ENCODE results near the gene CNTN4. TPM values are rescaled to one million over a fixed set of nuclear protein-coding genes. Genes with fewer than 3 reads are reported as not detected.

The CNTN4 gene
- total and polyA plus RNA-seq, 10 donors, result 0.20 to 4.3 (median 1.5) TPM

- H3K27ac ChIP-seq, result no peak overlapping the region
- H3K9me3 ChIP-seq, result no peaks in the 10 kb centered on the region
- no peaks in the 10 kb centered on the region for H3K4me1 ChIP-seq
- DNase-seq, result no peak
- H3K36me3 ChIP-seq, result no peaks in the 10 kb centered on the region
- TF ChIP-seq POLR2AphosphoS5 (IDR thresholded peaks at IDR 0.05) (no peak), POLR2A (IDR thresholded peaks at IDR 0.05) (no peak)
- TF ChIP-seq, protein P1, sequence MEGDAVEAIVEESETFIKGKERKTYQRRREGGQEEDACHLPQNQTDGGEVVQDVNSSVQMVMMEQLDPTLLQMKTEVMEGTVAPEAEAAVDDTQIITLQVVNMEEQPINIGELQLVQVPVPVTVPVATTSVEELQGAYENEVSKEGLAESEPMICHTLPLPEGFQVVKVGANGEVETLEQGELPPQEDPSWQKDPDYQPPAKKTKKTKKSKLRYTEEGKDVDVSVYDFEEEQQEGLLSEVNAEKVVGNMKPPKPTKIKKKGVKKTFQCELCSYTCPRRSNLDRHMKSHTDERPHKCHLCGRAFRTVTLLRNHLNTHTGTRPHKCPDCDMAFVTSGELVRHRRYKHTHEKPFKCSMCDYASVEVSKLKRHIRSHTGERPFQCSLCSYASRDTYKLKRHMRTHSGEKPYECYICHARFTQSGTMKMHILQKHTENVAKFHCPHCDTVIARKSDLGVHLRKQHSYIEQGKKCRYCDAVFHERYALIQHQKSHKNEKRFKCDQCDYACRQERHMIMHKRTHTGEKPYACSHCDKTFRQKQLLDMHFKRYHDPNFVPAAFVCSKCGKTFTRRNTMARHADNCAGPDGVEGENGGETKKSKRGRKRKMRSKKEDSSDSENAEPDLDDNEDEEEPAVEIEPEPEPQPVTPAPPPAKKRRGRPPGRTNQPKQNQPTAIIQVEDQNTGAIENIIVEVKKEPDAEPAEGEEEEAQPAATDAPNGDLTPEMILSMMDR (IDR thresholded peaks at IDR 0.05 in 8 of 11, conservative IDR thresholded peaks at IDR 0.05 in 3 of 11), result no peak
- 68 to 84% (median 75%) methylated on average over 3 of the region's 3 CpGs for WGBS, 5 donors
- no peak overlapping the region for H3K4me3 ChIP-seq
- H3K27me3 ChIP-seq (replicated peaks in 1 of 7), result no peaks in the 10 kb centered on the region
- intact Hi-C loops (cut with DNase I; ENCODE audit: low total_unique reads), result no loop called here
These were observed 741.2 kb downstream of the CNTN4 start for GRCh38 chr3:2839876-2840275.

- no peaks in the 10 kb centered on the region for H3K4me1 ChIP-seq
- WGBS, 5 donors, result 37 to 67% (median 57%) methylated on average over 3 of the region's 3 CpGs
- intact Hi-C loops (cut with DNase I; ENCODE audit: low total_unique reads), result no loop called here
- no peaks in the 10 kb centered on the region for H3K27me3 ChIP-seq (replicated peaks in 1 of 7)
- H3K9me3 ChIP-seq, result peaks cover 0 to 4% (median 0%) of the 10 kb centered on the region in 8 donors
- H3K36me3 ChIP-seq, result no peaks in the 10 kb centered on the region
- TF ChIP-seq POLR2A (IDR thresholded peaks at IDR 0.05) (no peak), POLR2AphosphoS5 (IDR thresholded peaks at IDR 0.05) (no peak)
- TF ChIP-seq, protein P1 (IDR thresholded peaks at IDR 0.05 in 8 of 11, conservative IDR thresholded peaks at IDR 0.05 in 3 of 11), result no peak
- no peak for DNase-seq
- H3K27ac ChIP-seq, result no peak overlapping the region
- no peak overlapping the region for H3K4me3 ChIP-seq
These were observed 748.6 kb downstream of the CNTN4 start for GRCh38 chr3:2847062-2847841.

DNA sequence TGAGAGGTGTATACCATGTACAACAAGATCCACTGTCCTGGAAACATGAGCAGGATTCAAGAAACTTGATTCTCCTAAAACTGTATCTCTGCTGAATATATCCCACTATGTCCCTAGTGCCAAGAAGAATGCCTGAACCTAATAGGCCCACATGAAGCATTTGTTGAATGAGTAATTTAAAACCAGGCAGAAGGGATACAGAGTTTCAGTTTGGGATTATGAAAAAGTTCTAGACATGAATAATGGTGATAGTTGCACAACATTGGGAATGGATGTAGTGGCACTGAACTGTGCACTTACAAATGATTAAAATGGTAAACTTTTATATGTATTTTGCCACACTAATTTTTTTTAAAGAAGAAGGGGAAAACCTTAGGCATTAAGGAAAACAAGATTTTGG, 750.4 kb downstream of the CNTN4 start:
- H3K4me3 ChIP-seq, result no peak overlapping the region
- TF ChIP-seq POLR2A (IDR thresholded peaks at IDR 0.05) (no peak), POLR2AphosphoS5 (IDR thresholded peaks at IDR 0.05) (no peak)
- TF ChIP-seq, protein P1 (IDR thresholded peaks at IDR 0.05 in 8 of 11, conservative IDR thresholded peaks at IDR 0.05 in 3 of 11), result no peak
- DNase-seq, result no peak

DNA sequence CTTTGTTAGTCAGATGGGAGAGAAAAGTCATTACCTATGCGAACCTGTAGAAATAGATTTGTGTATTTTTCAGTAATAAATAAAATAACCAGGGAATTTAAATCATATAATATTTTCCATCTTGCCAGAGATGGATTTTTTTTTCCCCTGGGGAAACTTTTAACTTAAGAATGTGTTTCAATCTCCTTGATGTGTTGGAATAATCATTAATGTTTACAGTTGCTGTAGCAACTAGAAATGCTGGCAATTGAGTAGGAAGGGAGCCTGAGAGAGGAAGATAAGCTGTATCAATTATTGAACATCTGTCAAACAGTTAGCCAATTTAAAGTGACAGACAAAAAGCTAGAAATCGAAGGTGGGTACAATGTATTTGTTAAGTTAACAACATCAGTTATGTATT, 752.0 kb downstream of the CNTN4 start:
- H3K4me1 ChIP-seq, result no peaks in the 10 kb centered on the region
- 77 to 87% (median 81%) methylated on average over 2 of the region's 2 CpGs for WGBS, 5 donors
- H3K36me3 ChIP-seq, result no peaks in the 10 kb centered on the region
- H3K27me3 ChIP-seq (replicated peaks in 1 of 7), result no peaks in the 10 kb centered on the region
- H3K4me3 ChIP-seq, result no peak overlapping the region
- no peak overlapping the region for H3K27ac ChIP-seq
- intact Hi-C loops (cut with DNase I; ENCODE audit: low total_unique reads), result no loop called here
- TF ChIP-seq, protein P1 (IDR thresholded peaks at IDR 0.05 in 8 of 11, conservative IDR thresholded peaks at IDR 0.05 in 3 of 11), result no peak
- no peak for TF ChIP-seq POLR2AphosphoS5 (IDR thresholded peaks at IDR 0.05)
- TF ChIP-seq POLR2A (IDR thresholded peaks at IDR 0.05), result no peak
- H3K9me3 ChIP-seq, result peaks cover 0 to 4% (median 0%) of the 10 kb centered on the region in 8 donors
- no peak for DNase-seq

More for the DNA sequence above, 750.4 kb downstream of the CNTN4 start:
- Histone ChIP-seq H3K4me1 (no peaks in the 10 kb centered on the region), H3K27me3 (replicated peaks in 1 of 7) (no peaks in the 10 kb centered on the region), H3K9me3 (peaks cover 0 to 4% (median 0%) of the 10 kb centered on the region in 8 donors), H3K36me3 (no peaks in the 10 kb centered on the region), H3K27ac (no peak overlapping the region)
- intact Hi-C loops (cut with DNase I; ENCODE audit: low total_unique reads), result no loop called here

Measured in spleen (tissue), 11 donors.